Naive thymus-derived CD8-positive, alpha-beta T cell (primary cell): Measurements from ENCODE around the gene SHKBP1. TPM values are rescaled to one million over a fixed set of nuclear protein-coding genes. Genes with fewer than 3 reads are reported as not detected.

Source experiments
- ATAC-seq, 2 donors: fragments of 150-1000 bp; cut with Tn5 transposase in 1 of 2; sonication (Bioruptor Pico), chemical (Tn5 transposase) in 1 of 2; 1 replicate in 1 of 2; 2 replicates in 1 of 2; pipeline ENCODE4 v1.10.0; 2021; ENCODE audit warnings: mild to moderate bottlenecking in 2 of 2, moderate library complexity in 2 of 2
- POLR2A ChIA-PET: fragments of 350-600 bp; sonication (Branson Sonifier 250); formaldehyde crosslinking; loops from one replicate; lab custom pipeline; 2021; ENCODE audit warnings: antibody characterized with exemption; lab: Charles Lee
- DNase-seq, 10 donors: peaks; one replicate each; pipeline versions ENCODE4 v3.0.0 to v3.0.0-alpha.2; 2020 to 2022
- H3K27ac Mint-ChIP-seq, 10 donors: one replicate each; pipeline ENCODE4 v1.8.0; 2020 to 2022; ENCODE audit warnings: mild to moderate bottlenecking in 10 of 10, mixed read lengths in 10 of 10, moderate library complexity in 4 of 10, inconsistent platforms in 1 of 10
- H3K27me3 Mint-ChIP-seq, 5 donors: one replicate each; pipeline ENCODE4 v1.8.0; 2021 to 2022; ENCODE audit warnings: mixed read lengths in 5 of 5
- H3K36me3 Mint-ChIP-seq, 3 donors: one replicate each; pipeline ENCODE4 v1.8.0; 2020 to 2022; ENCODE audit warnings: mixed read lengths in 3 of 3, mild to moderate bottlenecking in 2 of 3, inconsistent platforms in 1 of 3
- H3K4me1 Mint-ChIP-seq, 4 donors: one replicate each; pipeline ENCODE4 v1.8.0; 2021 to 2022; ENCODE audit warnings: mixed read lengths in 4 of 4
- H3K4me3 Mint-ChIP-seq, 10 donors: one replicate each; pipeline ENCODE4 v1.8.0; 2020 to 2022; ENCODE audit warnings: mild to moderate bottlenecking in 10 of 10, mixed read lengths in 10 of 10, moderate library complexity in 6 of 10, inconsistent platforms in 1 of 10
- H3K9me3 Mint-ChIP-seq, 9 donors: one replicate each; pipeline ENCODE4 v1.8.0; 2020 to 2022; ENCODE audit warnings: mixed read lengths in 9 of 9, mild to moderate bottlenecking in 3 of 9, inconsistent platforms in 1 of 9, moderate library complexity in 1 of 9
- polyA plus RNA-seq, 3 donors: library from polyadenylated mRNA; unstranded; fragments of 300-500 nt; fragmentation: Illumina TruSeq; gene quantifications; one replicate each; pipeline ENCODE4 v1.2.3, GENCODE V29; 2021
- total RNA-seq, 8 experiments: library from RNA in 2 of 8; stranded (reverse) in 2 of 8; gene quantifications; one replicate each; pipeline ENCODE4 v1.2.3 and lab custom pipeline; 2021 to 2026

SHKBP1 gene
- total and polyA plus RNA-seq, 5 experiments from 2014 or later: 85.3 to 122 (median 98.9) TPM

- peak overlapping the region in 8 of 10 donors; percentile 19 to 83 (median 48) for H3K4me3 Mint-ChIP-seq
- DNase-seq (peak in 1 of 10 donors; percentile 38), ATAC-seq (no peak)
- peak overlapping the region in 8 of 10 donors; percentile 25 to 83 (median 69) for H3K27ac Mint-ChIP-seq
- peaks cover 0 to 3% (median 0%) of the 10 kb centered on the region in 5 donors for H3K27me3 Mint-ChIP-seq
- POLR2A ChIA-PET: interaction anchor here (1.2 to 1.7 kb wide), 2 partner anchors 8 to 37 kb away, joined by 3 to 7 read pairs; no protein-coding TSS in a partner anchor
- H3K4me1 Mint-ChIP-seq: peaks cover 39 to 88% (median 79%) of the 10 kb centered on the region in 4 donors
- H3K36me3 Mint-ChIP-seq: no peaks in the 10 kb centered on the region
- no peaks in the 10 kb centered on the region for H3K9me3 Mint-ChIP-seq
Observed at GRCh38 chr19:40607311-40608239, 30.9 kb downstream of the SHKBP1 start.

- no peaks in the 10 kb centered on the region for H3K36me3 Mint-ChIP-seq
- H3K4me3 Mint-ChIP-seq: peak overlapping the region in 8 of 10 donors; percentile 29 to 89 (median 66)
- no peak for ATAC-seq
- no peaks in the 10 kb centered on the region for H3K9me3 Mint-ChIP-seq
- peak in 1 of 10 donors; percentile 53 for DNase-seq
- POLR2A ChIA-PET: interaction anchor here (1.7 kb wide), 1 partner anchor 9 kb away, joined by 7 read pairs; no protein-coding TSS in a partner anchor
- H3K27ac Mint-ChIP-seq: peak overlapping the region in 7 of 10 donors; percentile 25 to 76 (median 61)
- no peaks in the 10 kb centered on the region for H3K27me3 Mint-ChIP-seq
- H3K4me1 Mint-ChIP-seq: peaks cover 39 to 88% (median 76%) of the 10 kb centered on the region in 4 donors
Observed at GRCh38 chr19:40608240-40608621, 31.6 kb downstream of the SHKBP1 start.

- Mint-ChIP-seq H3K4me1 (peaks cover 41 to 88% (median 76%) of the 10 kb centered on the region in 4 donors), H3K27ac (peak overlapping the region; percentile 79 to 99 (median 92)), H3K9me3 (no peaks in the 10 kb centered on the region), H3K36me3 (no peaks in the 10 kb centered on the region), H3K4me3 (peak overlapping the region; percentile 77 to 89 (median 84)), H3K27me3 (no peaks in the 10 kb centered on the region)
- no peak for DNase-seq
- ATAC-seq: no peak
- POLR2A ChIA-PET: interaction anchor here (1.3 to 1.8 kb wide), 3 partner anchors 26 to 169 kb away, joined by 3 to 11 read pairs (median 6); partner anchors contain the start of gene RAB4B
Observed at GRCh38 chr19:40608957-40609356, 32.3 kb downstream of the SHKBP1 start.

- no peaks in the 10 kb centered on the region for H3K36me3 Mint-ChIP-seq
- H3K27ac Mint-ChIP-seq: peak overlapping the region; percentile 79 to 99 (median 93)
- no peaks in the 10 kb centered on the region for H3K9me3 Mint-ChIP-seq
- ATAC-seq (peak; percentile 18 to 36), DNase-seq (peak; percentile 68 to 89 (median 79))
- POLR2A ChIA-PET: interaction anchor here (0.6 to 1.8 kb wide), 12 partner anchors 10 to 1610 kb away, joined by 3 to 11 read pairs (median 4); partner anchors contain the start of genes HNRNPUL1 and RAB4B
- peaks cover 42 to 90% (median 72%) of the 10 kb centered on the region in 4 donors for H3K4me1 Mint-ChIP-seq
- H3K4me3 Mint-ChIP-seq: peak overlapping the region; percentile 77 to 89 (median 84)
- H3K27me3 Mint-ChIP-seq: no peaks in the 10 kb centered on the region
Observed at GRCh38 chr19:40609561-40610395, 33.1 kb downstream of the SHKBP1 start.

- peak; percentile 44 to 65 for ATAC-seq
- peak; percentile 43 to 86 (median 76) for DNase-seq
- Mint-ChIP-seq H3K27me3 (no peaks in the 10 kb centered on the region), H3K36me3 (no peaks in the 10 kb centered on the region), H3K4me1 (peaks cover 43 to 90% (median 71%) of the 10 kb centered on the region in 4 donors), H3K27ac (peak overlapping the region; percentile 79 to 99 (median 93)), H3K4me3 (peak overlapping the region; percentile 77 to 89 (median 84)), H3K9me3 (no peaks in the 10 kb centered on the region)
- POLR2A ChIA-PET: interaction anchor here (0.6 to 1.8 kb wide), 10 partner anchors 10 to 1609 kb away, joined by 3 to 11 read pairs (median 4); partner anchors contain the start of gene HNRNPUL1
Observed at GRCh38 chr19:40610396-40611064, 33.9 kb downstream of the SHKBP1 start.

GRCh38 chr19:40611096-40611495, 34.4 kb downstream of the SHKBP1 start:
- Mint-ChIP-seq H3K36me3 (peaks cover 0 to 3% (median 0%) of the 10 kb centered on the region in 3 donors), H3K27ac (peak overlapping the region; percentile 79 to 99 (median 93)), H3K27me3 (no peaks in the 10 kb centered on the region), H3K9me3 (no peaks in the 10 kb centered on the region), H3K4me3 (peak overlapping the region; percentile 36 to 89 (median 83)), H3K4me1 (peaks cover 42 to 89% (median 68%) of the 10 kb centered on the region in 4 donors)
- POLR2A ChIA-PET: interaction anchor here (0.8 to 1.8 kb wide), 5 partner anchors 9 to 653 kb away, joined by 3 to 11 read pairs (median 6); partner anchors contain the start of genes HNRNPUL1 and LTBP4
- ATAC-seq (no peak), DNase-seq (no peak)

- H3K4me3 Mint-ChIP-seq: peak overlapping the region in 9 of 10 donors; percentile 89 to 97 (median 94)
- DNase-seq (no peak), ATAC-seq (no peak)
- peak overlapping the region; percentile 43 to 96 (median 92) for H3K27ac Mint-ChIP-seq
- POLR2A ChIA-PET: interaction anchor here (1.0 kb wide), 1 partner anchor 11 kb away, joined by 3 read pairs; the partner anchor contains the start of gene LTBP4
- H3K4me1 Mint-ChIP-seq: peaks cover 40 to 86% (median 64%) of the 10 kb centered on the region in 4 donors
- H3K36me3 Mint-ChIP-seq: peaks cover 0 to 3% (median 0%) of the 10 kb centered on the region in 3 donors
- no peaks in the 10 kb centered on the region for H3K27me3 Mint-ChIP-seq
- H3K9me3 Mint-ChIP-seq: no peaks in the 10 kb centered on the region
Observed at GRCh38 chr19:40611900-40612698, 35.4 kb downstream of the SHKBP1 start.

GRCh38 chr19:40612831-40613689, 36.4 kb downstream of the SHKBP1 start:
- no peaks in the 10 kb centered on the region for H3K9me3 Mint-ChIP-seq
- H3K27me3 Mint-ChIP-seq: no peaks in the 10 kb centered on the region
- H3K4me1 Mint-ChIP-seq: peaks cover 36 to 76% (median 56%) of the 10 kb centered on the region in 4 donors
- POLR2A ChIA-PET: interaction anchor here (0.6 to 3.4 kb wide), 8 partner anchors 9 to 785 kb away, joined by 3 to 28 read pairs (median 4); partner anchors contain the start of genes ACTMAP and AKT2
- H3K4me3 Mint-ChIP-seq: peak overlapping the region; percentile 89 to 99 (median 94)
- peaks cover 0 to 3% (median 0%) of the 10 kb centered on the region in 3 donors for H3K36me3 Mint-ChIP-seq
- ATAC-seq (no peak), DNase-seq (peak; percentile 53 to 82 (median 67))
- peak overlapping the region; percentile 82 to 97 (median 95) for H3K27ac Mint-ChIP-seq

- peaks cover 0 to 10% (median 2%) of the 10 kb centered on the region in 3 donors for H3K36me3 Mint-ChIP-seq
- POLR2A ChIA-PET: interaction anchor here (0.6 to 3.4 kb wide), 9 partner anchors 10 to 784 kb away, joined by 3 to 28 read pairs (median 3); partner anchors contain the start of genes ACTMAP and AKT2
- H3K4me3 Mint-ChIP-seq: peak overlapping the region; percentile 89 to 99 (median 94)
- ATAC-seq (peak; percentile 63 to 66), DNase-seq (peak; percentile 72 to 91 (median 80))
- no peaks in the 10 kb centered on the region for H3K27me3 Mint-ChIP-seq
- H3K4me1 Mint-ChIP-seq: peaks cover 32 to 67% (median 51%) of the 10 kb centered on the region in 4 donors
- no peaks in the 10 kb centered on the region for H3K9me3 Mint-ChIP-seq
- peak overlapping the region; percentile 82 to 97 (median 95) for H3K27ac Mint-ChIP-seq
Observed at GRCh38 chr19:40613690-40614621, 37.3 kb downstream of the SHKBP1 start.
